GM10847 (cell line): Measurements from ENCODE around the gene COX7A2.

ENCODE experiments used
- POLR2A ChIP-seq: IDR thresholded peaks from 2 replicates; pipeline ENCODE4 v1.6.1; 2011; ENCODE audit not compliant: insufficient read length; ENCODE audit errors: extremely low read depth

The COX7A2 gene

GRCh38 chr6:75279418-75279817 is 35.8 kb upstream of the COX7A2 start:
- no peak for TF ChIP-seq POLR2A

- no peak for TF ChIP-seq POLR2A
Measured at GRCh38 chr6:75278474-75279077, 35.0 kb upstream of the COX7A2 start.

GRCh38 chr6:75275067-75275466 is 31.5 kb upstream of the COX7A2 start:
- no peak for TF ChIP-seq POLR2A

GRCh38 chr6:75273009-75273408 is 29.4 kb upstream of the COX7A2 start:
- no peak for TF ChIP-seq POLR2A

- TF ChIP-seq POLR2A: no peak
Measured at GRCh38 chr6:75272145-75272840, 28.7 kb upstream of the COX7A2 start.

GRCh38 chr6:75268988-75269354 is 25.4 kb upstream of the COX7A2 start:
- no peak for TF ChIP-seq POLR2A

GRCh38 chr6:75268121-75268987 is 24.8 kb upstream of the COX7A2 start:
- no peak for TF ChIP-seq POLR2A

GRCh38 chr6:75267461-75267860 is 23.9 kb upstream of the COX7A2 start:
- no peak for TF ChIP-seq POLR2A

- TF ChIP-seq POLR2A: no peak
Measured at GRCh38 chr6:75266716-75267291, 23.2 kb upstream of the COX7A2 start.

GRCh38 chr6:75263401-75263750 is 19.8 kb upstream of the COX7A2 start:
- no peak for TF ChIP-seq POLR2A

GRCh38 chr6:75262716-75263400 is 19.3 kb upstream of the COX7A2 start:
- TF ChIP-seq POLR2A: no peak

GRCh38 chr6:75261299-75261698 is 17.7 kb upstream of the COX7A2 start:
- TF ChIP-seq POLR2A: no peak

- TF ChIP-seq POLR2A: no peak
Measured at GRCh38 chr6:75257343-75258087, 13.9 kb upstream of the COX7A2 start.

GRCh38 chr6:75250552-75250951 is 7.0 kb upstream of the COX7A2 start:
- TF ChIP-seq POLR2A: no peak

- no peak for TF ChIP-seq POLR2A
Measured at GRCh38 chr6:75249837-75250236, 6.2 kb upstream of the COX7A2 start.
